GM12892 (cell line): Measurements from ENCODE around the gene JAM2.
A peak's percentile ranks its signal among the peaks of the same experiment; 100 is the strongest.
"Not testable (repeated sequence)": the region's sequence is repeated elsewhere in the genome, so short reads cannot be mapped to it uniquely, and the experiment has no call there.

Experiments
- DNase-seq: peaks from one replicate; pipeline ENCODE4 v3.0.0; 2011; ENCODE audit not compliant: insufficient read length
- FAIRE-seq: peaks from 2 replicates; lab custom pipeline; 2011; peaks lifted over from hg19 to GRCh38; lab: Jason Lieb, UNC
- POLR2A ChIP-seq: IDR thresholded peaks from 2 replicates; pipeline ENCODE4 v1.6.1; 2011; ENCODE audit warnings: low read depth, low read length, control low read depth
- POLR2AphosphoS5 ChIP-seq: IDR thresholded peaks from 2 replicates; pipeline ENCODE4 v1.6.1; 2011; ENCODE audit warnings: low read depth, low read length, control low read depth
- TAF1 ChIP-seq: IDR thresholded peaks from 2 replicates; pipeline ENCODE4 v1.6.1; 2011; ENCODE audit warnings: low read depth, mild to moderate bottlenecking, control low read depth, low read length, borderline replicate concordance

JAM2 gene

DNA sequence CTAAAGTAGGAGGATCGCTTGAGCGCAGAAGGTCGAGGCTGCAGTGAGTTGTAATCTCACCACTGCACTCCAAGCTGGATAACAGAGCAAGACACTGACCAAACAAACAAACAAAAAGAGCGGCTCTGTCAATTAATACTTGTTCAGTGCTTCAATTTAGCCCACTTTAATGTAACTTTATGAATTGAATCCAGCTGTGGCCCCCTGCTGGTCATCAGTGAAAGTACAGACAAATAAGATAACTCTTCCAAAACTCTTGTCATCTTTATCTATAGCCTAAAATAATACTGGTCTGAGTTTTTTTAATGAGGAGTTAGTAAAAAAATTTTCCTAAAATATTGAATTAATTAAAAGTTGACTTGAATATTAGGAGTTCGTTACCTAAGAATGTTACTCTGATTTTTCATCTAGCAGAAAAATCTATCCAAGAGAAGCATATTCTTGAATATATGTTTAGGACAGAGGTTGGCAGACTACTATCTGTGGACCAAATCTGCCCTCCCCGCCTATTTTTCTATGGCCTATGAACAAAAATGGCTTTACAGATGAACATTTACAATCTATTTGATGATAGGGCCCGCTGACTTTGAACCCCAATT lies 69.5 kb downstream of the JAM2 start:
- DNase-seq (no peak), FAIRE-seq (peak; percentile 30)
- no peak for TF ChIP-seq POLR2A
- no peak for TF ChIP-seq POLR2AphosphoS5
- no peak for TF ChIP-seq TAF1

DNA sequence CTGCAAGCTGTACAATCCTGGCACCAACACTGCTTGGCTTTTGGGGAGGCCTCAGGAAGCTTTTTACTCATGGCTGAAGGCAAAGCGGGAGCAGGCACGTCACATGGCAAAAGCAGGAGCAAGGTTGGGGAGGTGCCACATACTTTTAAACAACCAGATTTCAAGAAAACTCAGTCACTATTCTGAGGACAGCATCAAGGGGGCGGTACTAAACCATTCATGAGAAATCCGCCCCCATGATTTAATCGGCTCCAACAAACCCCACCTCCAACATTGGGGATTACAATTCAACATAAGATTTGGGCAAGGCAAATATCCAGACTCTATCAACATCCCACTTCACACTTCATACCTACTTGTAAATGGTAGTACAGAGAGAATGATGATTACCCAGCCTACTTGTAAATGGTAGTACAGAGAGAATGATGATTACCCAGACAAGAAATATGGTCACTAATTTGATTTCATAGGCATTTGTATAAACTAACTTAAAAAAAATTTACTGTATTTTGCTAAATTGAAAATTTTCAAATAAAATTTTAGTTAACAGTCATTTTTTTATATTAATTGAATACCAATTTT lies 70.7 kb downstream of the JAM2 start:
- no peak for FAIRE-seq
- TF ChIP-seq POLR2A (no peak), POLR2AphosphoS5 (no peak), TAF1 (no peak)
- no peak for DNase-seq

DNA sequence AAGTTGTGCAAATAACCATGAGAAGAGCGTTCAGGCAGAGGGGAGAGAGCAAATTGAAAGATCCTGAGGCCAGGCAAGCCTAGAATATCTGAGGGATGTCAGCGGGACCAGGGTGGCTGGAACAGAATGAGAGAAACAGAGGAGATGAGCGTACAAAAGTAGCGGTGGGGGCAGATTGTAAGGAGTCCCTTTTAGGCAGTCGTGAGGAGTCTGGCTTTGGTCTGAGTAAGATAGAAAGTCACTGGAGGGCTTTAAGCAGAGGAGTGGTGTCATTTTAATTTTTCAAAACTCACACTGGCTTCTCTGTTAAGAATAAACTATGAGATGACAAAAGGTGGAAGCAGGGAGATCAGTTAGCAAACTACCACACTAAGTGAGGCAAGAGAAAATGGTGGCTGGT lies 71.5 kb downstream of the JAM2 start:
- DNase-seq (no peak), FAIRE-seq (no peak)
- TF ChIP-seq POLR2AphosphoS5 (no peak), TAF1 (no peak)

DNA sequence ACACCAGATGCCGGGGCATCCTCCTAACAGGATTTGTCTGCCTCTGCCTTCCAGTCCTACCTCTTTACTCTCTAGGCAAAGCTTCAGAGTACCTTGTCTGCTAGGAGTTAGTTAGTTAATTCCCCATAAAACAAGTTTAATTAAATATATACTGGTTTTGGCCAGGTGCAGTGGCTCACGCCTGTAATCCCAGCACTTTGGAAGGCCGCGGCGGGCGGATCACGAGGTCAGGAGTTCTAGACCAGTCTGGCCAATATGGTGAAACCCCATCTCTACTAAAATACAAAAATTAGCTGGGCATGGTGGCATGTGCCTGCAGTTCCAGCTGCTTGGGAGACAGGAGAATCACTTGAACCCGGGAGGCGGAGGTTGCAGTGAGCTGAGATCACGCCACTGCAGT lies 75.0 kb downstream of the JAM2 start:
- DNase-seq, FAIRE-seq: not testable (repeated sequence)

DNA sequence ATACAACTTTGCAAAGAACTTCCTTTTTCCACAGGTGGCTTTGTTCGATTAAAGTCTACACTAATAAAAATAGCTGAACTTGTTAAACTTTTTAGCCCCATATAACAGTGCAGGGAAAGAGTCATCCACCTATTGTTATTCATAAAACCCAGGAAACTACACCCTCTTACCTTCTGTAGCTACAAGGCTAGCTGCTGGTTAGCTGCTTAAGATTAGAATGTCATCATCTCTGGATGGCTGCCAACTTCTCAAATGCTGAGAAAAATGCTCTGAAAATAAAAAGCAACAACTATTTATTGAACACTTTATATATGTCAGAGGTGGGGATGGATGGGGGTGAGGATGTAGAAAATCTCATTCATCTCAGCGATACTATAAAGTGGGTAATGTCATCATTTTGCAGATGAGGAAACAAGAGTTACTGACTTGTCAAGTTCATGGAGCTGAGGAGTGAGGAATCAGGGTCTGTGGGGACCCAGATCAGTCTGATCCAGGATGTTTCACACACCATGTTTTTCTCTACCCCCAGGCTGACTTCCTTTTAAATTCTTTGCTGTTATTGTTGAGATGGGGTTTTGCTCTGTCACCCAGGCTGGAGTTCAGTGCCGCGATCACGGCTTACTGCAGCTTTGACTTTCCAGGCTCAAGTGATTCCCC lies 78.6 kb downstream of the JAM2 start:
- FAIRE-seq (no peak), DNase-seq (no peak)
- TF ChIP-seq POLR2AphosphoS5 (no peak), TAF1 (no peak), POLR2A (no peak)

DNA sequence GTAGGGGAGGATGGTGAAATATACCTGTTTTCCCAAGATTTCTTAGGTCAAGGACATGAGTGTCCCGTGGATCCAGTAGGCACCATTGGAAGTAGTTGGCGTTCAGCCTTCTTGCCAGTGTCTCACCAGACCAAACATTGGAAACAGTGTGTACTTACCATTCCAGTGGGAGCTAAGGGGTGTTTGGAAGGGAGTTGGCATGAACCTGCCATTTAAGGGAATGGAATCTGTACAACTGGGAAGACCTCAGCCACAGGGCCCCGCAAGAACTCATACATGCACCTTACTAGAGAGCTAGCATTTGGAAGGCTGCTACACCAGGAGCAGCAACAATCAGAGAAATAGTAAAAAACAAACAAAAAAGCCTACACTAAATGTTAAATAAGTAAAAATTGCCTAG lies 82.9 kb downstream of the JAM2 start:
- TF ChIP-seq TAF1 (no peak), POLR2A (no peak), POLR2AphosphoS5 (no peak)
- FAIRE-seq (no peak), DNase-seq (no peak)

DNA sequence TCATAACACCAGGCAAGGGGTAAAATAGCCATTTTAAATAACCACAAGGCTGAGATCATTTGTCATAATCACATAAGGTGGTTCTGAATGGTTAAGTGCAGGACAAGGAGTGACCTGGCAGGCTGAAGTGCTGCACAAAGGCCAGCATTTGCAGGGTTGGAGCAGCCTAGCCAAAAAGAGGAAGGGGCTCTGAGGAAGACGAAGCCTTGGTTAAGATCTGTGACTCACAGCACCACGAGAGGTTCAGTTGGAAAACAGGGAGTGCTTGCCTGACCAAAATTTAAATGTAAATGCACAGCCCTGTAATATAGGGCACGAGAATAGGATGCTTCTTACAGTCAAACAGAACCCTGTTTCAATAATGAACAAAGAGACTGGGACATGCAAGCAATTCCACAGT lies 83.6 kb downstream of the JAM2 start:
- DNase-seq (no peak), FAIRE-seq (no peak)
- TF ChIP-seq TAF1 = no peak

DNA sequence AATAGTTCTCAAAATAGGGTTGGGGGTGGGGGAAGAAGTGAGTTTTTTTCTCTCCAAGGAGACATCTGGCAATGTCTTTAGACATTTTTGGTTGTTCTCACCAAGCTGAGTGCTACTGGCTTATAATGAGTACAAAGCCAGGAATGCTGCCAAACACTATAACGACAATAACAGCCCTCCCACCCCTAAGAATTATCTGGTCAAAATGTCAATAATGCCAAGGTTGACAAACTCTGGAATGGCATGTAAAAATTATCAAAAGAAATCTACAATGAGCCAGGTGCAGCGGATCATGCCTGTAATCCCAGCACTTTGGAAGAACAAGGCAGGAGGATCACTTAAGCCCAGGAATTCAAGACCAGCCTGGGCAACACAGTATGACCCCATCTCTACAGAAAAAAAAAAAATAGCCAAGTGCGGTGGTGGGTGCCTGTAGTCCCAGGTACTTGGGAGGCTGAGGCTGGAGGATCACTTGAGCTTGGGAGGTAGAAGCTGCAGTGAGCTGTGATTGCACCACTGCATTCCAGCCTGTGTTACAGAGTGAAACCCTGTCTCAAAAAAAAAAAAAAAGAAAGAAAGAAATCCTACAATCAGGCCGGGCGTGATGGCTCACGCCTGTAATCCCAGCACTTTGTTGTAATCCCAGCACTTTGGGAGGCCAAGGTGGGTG lies 93.2 kb downstream of the JAM2 start:
- FAIRE-seq (no peak), DNase-seq (no peak)
- TF ChIP-seq TAF1 (no peak), POLR2A (no peak), POLR2AphosphoS5 (no peak)

DNA sequence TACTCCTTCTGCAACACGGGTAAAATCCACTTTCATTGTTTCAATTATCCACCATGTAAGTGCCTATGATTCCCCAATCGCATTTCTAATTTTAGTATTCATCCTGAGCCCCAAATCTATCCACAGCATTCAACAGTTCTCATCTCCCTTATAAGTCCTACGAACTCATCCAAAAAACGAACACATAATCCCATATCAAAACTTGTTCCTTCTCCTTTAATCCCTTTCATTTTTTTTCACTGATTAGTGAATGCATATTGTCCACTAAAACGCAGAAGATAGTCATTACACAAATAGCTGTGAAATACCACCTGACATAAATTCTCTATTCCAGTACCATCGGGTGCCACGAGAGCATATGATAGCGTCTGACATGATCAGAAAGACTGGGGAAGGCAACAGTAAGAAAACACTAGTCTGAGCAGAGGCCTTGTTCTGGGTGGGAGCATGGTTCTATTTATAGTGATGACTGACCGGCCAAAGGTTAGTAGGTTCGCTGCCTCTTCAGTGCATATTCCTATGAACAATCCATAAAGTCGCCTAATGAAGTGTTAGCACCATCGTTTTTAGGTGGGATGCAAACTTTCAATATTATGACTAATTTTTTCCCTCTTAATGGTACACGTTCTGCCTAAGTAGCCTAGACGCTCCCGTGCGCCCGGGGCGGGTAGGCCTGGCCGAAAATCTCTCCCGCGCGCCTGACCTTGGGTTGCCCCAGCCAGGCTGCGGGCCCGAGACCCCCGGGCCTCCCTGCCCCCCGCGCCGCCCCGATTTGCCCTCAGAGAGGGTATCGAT lies 95.0 kb downstream of the JAM2 start:
- TF ChIP-seq POLR2AphosphoS5 (no peak), POLR2A (no peak)
- DNase-seq = no peak
- peak; percentile 84 for FAIRE-seq

DNA sequence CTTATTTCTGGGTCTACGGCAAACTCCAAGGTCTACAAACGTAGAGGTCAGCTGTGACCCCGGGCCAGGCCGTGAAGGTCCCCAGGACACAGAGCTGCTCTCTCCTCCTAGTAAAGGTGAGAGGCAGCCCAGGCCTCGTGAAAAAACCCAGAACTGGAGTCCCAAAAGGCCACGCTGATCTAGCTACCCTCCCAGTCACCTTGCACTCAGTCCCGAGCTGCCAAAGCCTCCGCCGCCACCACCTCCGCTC lies 95.5 kb downstream of the JAM2 start:
- peak; percentile 4 for DNase-seq
- peak; percentile 94; the same call in 1 of the 2 replicates for TF ChIP-seq TAF1
- peak; percentile 94 for TF ChIP-seq POLR2AphosphoS5
- TF ChIP-seq POLR2A = peak; percentile 95
- no peak for FAIRE-seq

DNA sequence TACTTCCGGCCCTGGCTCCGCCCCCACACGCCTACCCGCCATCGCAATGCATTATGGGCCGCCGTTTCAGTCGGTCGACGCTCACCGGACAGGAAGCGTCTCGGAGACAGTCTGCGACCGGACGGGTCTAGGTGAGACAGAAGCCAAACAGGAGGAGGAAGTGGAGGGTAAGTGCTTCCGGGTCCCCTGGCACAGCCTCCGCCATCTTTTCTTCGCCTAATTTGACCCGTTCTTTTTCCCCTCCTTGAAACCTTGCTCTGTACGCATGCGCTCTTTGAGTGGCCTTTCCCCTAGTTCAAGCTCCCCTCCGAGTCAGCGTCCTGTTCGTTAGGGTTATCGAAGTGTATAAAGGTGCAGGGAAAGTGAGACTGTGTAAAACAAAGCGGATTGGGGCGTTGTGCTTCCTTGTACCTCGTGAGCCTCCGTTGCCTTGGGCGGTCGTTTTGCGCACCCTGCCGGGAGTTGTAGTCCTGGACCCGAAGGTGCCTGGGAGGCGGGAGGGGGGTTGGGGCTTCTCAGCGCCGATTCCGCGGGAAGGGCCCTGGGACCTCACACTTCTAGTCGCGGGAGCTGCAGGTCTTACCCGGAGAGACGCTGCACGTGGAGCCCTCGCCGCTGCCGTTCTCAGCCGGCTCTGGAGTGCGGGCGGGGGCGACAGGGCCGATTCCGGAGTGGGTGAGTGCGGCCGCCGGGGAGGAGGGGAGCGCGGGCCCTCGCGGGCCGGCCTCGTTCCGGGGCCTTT lies 96.0 kb downstream of the JAM2 start, which contains the start of the genes ATP5PF and GABPA:
Gene ATP5PF, minus strand, starts transcription at position 1 of the 742 bp plus-strand sequence. CDS start 5,110 bp downstream, outside the sequence.
Gene GABPA, plus strand, starts transcription at position 69 of the 742 bp plus-strand sequence. CDS start 6,627 bp downstream, outside the sequence.
- FAIRE-seq (peak; percentile 99), DNase-seq (peak; percentile 66)
- peak; percentile 74; the same call in 1 of the 2 replicates for TF ChIP-seq POLR2A
- TF ChIP-seq POLR2AphosphoS5 = peak; percentile 80; the same call in 1 of the 2 replicates
- TF ChIP-seq TAF1 = no peak; the same call in 1 of the 2 replicates
